Colon (tissue), 2 donors: Measurements from ENCODE around the gene AGPAT2.

Experiments used
- FAIRE-seq: peaks from 2 replicates; lab custom pipeline; 2012; peaks lifted over from hg19 to GRCh38; lab: Jason Lieb, UNC
- donor health status: control.
- donor health status: control.

AGPAT2 gene

DNA sequence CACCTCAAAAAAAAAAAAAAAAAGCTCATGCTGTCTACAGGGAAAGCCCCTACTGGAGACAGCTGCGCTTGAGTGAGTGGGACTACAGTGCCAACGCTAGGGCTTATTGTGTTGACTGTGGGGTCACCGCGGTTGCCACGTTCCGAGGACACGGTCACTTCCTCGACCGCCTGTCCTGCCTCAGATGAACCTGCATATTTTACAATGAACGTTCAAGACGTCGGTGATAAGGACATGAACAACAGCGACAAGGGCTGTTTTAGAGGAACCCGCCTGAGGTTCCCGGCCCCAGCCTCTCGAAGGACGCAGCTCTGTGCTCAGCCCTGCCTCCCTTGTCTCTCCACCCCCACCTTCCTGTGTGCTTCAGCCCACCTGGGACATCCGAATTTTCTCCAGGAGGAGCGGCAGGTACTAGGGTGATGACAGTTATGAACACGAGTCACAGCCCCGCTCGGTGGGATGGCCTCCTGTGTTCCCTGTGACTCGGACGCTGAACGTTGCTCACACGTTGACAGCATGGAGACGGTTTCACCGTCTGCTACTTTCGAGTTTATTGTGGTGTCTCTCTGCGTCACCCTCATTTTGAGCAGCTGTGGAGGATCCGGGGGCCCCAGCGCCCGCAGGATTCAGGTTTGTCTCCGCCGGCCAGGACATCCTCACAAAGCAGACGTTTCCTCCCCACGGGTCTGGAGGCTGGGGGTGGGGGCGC lies 13.9 kb upstream of the AGPAT2 start:
- FAIRE-seq, result no peak

DNA sequence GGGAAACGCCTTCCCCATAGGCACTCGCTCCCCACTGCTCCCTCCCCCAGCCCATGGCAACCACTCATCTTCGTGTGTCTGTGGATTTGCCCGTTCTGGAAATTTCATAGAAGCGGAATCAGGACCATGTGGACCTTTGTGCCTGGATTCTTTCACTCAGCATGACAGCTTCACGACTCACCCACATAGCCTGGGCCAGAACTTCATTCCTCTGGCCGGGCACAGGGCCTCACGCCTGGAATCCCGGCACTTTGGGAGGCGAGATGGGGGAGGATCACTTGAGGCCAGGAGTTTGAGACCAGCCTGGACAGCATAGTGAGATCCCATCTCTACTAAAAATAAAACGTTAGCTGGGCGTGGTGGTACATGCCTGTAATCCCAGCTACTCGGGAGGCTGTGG lies 13.0 kb upstream of the AGPAT2 start:
- no peak for FAIRE-seq

DNA sequence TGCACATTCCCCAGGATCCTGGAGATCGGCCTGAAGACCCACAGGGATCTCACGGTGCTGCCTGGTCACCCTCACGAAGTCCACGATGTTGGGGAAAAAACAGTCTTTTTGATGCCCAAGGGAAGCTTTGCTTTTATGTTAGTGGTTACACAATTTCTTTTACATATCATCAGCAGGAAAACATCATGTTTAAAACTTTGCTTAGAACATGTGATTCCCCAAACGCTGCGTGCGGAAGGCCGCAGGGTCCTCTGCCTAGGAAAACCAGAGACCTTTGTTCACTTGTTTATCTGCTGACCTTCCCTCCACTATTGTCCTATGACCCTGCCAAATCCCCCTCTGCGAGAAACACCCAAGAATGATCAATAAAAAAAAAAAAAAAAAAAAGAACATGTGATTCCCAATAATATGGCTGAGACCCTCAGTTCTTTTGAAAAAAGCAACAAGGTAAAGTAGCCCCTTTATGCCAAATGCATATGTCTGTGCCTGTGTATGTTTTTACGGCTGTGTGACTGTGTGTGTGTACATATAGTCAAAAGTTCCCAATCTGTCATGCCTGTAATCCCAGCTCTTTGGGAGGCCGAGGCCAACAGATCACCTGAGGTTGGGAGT lies 11.5 kb upstream of the AGPAT2 start:
- FAIRE-seq, result no peak

DNA sequence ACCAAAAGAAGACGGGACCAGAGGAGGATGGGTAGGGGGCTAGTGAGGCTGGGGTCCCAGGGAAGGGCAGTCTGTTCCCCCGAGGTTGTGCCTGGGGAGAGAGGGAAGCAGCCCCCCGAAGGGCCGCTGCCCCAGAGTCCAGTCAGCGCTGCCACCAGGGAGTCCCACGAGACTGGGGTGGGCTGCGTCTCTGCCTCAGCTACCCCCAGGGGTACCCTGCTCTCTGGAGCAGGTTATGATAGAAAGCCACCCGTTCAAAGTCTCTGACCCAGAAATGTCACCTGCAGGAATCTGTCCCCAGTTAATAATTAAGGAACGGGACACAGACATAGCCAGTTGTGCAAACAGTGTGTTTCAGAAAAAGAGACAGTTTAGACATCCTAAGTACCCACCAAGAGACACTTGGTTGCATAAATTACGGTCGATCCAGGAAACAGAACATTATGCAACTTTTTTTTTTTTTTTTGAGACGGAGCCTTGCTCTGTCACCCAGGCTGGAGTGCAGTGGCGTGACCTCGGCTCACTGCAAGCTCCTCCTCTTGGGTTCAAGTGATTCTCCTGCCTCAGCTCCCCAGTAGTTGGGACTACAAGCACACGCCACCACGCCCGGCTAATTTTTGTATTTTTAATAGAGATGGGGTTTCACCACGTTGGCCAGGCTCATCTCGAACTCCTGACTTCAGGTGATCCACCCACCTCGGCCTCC lies 10.7 kb upstream of the AGPAT2 start:
- FAIRE-seq, result no peak

DNA sequence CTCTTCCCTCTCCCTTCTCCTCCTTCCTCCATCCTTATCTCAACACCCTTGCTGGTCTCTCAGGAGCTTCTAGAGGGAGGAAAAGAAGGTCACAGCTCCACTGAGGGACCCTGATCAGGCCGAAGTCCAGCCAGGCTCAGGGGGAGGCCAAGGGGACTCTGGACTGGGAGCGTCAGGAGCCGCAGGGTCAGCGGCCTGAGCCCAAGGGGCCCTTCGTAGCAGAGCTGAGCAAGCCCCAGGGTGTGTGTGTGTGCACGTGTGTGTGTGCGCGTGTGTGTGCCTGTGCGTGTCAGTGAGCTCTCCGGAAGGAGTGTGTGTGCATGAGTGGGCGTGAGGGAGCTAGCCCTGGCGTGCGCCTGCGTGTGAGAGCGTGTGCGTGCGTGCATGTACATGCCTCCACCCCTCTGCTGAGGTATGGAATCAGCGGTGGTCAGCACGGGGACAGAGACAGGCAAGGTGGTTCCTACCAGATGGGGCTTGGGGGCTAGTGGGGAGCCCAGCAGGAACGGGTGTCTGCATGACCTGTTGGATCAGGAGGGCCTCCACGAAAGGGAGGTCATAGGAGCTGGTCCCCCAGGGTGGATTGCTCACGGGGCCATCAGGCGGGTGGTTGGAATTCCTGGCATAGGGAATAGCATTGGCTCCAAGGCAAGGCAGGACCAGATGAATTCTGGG lies 10.0 kb upstream of the AGPAT2 start:
- no peak for FAIRE-seq

DNA sequence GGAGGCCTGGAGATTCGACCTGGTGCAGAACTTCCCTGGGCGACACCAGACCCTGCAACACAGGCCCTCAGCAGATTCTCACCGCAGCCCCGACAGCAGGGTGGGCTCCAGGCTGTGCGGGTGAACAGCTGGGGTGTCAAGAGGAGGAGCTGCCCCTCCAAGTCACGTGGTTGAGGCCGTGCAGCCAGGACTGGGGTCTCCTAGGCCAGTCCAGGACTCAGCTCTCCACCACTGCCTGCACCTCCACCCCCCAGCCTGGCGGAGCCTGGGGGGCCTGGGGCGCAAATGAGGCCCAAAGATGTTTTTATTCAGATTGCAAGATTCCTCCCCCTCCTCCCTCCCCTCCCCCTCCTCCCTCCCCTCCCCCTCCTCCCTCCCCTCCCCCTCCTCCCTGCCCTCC lies 9.2 kb upstream of the AGPAT2 start:
- FAIRE-seq, result no peak

DNA sequence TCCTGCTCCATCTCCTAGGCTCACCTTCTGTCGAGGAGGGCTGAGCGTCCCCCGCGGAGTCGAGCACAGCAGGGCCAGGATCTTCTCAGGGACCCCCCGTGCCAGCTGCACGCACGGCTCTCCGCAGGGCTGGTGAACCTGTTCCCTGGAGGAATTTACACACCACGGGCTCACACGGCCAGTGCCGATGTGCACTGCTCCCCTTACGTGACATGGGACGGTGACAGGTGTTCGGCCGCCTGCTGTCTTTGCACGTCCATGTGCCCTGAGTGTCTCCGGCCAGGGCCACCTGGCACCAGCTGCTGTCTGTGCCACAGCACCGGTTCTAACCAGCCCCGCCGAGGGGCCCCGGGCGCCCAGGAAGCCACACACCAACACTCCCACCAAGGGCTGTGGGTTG lies 8.7 kb upstream of the AGPAT2 start:
- FAIRE-seq, result no peak

DNA sequence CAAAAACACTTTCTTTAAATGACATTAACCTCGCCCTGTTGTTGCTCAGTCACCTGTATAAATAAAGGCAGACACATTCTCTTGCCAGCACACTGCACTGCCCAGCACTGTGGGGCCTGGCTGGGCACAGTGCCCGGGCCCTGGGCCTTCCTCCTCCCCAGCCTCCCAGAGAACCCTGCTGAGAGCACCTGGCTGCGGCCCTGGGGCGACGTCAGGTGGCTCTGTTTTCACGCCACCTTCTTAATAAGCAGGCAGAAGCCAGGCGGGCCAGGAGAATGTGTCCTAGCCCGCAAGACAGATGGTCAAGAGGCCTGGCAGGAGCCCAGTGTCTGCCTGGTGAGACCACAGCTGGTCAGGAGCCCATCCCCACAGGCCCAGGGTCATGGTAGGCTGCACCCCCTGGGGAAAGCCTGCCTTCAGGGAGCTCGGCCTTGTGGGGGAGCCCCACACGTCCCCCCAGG lies 8.2 kb upstream of the AGPAT2 start:
- FAIRE-seq, result no peak

DNA sequence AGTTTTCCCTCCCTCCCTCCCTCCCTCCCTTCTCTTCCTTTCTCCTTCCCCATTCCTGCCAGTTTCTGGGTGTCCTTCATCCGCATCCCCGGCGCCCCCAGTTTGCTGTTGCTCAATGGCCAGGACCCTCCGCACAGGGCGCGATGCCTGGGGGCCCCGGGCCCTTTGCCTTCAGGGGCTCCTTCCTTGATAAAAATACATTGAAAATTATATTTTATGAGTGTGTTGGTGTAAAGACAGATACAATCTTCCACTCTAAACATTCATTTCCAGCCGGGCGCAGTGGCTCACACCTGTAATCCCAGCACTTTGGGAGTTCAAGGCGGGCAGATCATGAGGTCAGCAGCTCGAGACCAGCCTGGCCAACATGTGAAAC lies 7.6 kb upstream of the AGPAT2 start:
- no peak for FAIRE-seq

DNA sequence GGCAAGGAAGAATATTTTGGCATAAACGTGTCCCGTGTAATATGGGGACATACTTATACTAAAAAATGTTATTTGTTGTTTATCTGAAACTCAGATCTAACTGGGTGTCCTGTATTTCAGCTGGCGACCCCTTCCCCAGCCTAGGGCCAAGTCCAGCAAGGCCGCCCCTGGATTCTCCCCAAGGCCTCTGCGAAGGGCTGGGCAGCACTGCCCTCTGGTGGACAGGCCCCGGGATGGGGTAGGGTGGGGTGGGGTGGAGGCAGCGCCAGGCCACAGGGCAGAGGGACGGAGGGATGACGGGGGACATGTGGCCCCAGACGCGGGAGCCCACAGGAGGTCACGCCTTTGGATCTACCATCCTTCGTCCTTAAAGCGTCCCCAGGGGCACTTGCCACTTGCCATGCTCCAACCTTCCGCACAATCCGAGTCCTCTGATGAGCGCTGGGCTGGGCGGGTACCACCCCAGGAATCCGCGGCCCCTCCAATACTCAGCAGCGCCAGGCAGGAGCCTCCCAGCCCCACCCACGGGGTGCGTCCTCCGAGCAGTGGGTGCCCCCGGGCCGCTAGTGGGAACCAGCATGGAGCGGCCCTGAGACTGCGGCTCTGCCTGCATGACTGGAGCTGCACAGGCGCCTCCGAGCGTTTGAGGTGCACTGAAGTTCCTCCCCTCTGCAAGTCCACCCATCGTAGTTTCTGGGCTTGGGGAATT lies 7.1 kb upstream of the AGPAT2 start:
- FAIRE-seq, result no peak

DNA sequence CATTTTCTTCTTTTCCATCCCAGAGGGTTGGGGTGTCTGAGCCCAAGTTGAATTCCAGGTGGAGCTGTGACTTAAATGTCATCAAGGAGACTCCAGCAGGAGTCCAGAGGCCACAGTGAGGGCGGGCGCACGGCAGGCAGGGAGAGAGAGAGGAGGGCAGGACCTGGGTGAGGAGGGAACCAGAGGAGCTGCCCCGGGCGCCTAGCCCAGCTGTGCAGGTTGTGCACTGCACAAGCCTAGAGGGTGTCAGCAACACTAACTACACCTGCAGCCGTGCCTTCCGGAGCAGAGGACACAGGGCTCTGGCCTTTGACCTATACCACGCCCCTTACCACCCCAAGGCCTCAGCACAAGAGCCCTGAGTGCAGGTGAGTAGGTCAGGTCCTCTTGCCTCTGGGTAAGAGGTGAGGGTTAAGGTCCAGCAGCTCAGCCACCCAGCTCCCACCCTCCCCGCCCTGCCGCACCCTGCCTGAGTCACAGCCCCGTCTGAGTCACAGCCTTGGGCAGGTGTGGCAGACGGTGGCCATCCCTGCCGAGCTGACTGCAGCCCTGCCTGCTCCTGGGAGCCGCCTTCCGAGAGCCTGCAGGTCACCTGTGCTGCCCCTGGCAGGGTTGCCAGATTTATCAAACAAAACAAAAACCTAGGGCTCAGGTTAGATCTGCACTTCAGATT lies 6.4 kb upstream of the AGPAT2 start:
- no peak for FAIRE-seq

DNA sequence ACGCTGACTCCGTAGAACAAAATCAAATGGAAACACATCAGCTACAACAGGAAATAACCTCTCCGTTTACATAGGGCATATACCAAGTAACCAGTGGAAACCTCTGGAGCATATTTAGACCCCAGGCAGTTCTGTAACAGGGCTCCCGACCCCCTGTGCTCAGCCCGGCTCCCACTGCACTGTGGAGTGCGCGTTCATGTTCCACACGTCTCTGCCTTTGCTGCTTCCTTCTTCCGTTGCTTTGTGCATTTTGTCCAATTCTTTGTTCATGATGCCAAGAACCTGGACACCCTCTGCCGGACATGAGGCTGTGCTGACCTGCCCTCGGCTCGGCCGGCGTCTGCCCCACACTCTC lies 5.9 kb upstream of the AGPAT2 start:
- FAIRE-seq, result no peak

DNA sequence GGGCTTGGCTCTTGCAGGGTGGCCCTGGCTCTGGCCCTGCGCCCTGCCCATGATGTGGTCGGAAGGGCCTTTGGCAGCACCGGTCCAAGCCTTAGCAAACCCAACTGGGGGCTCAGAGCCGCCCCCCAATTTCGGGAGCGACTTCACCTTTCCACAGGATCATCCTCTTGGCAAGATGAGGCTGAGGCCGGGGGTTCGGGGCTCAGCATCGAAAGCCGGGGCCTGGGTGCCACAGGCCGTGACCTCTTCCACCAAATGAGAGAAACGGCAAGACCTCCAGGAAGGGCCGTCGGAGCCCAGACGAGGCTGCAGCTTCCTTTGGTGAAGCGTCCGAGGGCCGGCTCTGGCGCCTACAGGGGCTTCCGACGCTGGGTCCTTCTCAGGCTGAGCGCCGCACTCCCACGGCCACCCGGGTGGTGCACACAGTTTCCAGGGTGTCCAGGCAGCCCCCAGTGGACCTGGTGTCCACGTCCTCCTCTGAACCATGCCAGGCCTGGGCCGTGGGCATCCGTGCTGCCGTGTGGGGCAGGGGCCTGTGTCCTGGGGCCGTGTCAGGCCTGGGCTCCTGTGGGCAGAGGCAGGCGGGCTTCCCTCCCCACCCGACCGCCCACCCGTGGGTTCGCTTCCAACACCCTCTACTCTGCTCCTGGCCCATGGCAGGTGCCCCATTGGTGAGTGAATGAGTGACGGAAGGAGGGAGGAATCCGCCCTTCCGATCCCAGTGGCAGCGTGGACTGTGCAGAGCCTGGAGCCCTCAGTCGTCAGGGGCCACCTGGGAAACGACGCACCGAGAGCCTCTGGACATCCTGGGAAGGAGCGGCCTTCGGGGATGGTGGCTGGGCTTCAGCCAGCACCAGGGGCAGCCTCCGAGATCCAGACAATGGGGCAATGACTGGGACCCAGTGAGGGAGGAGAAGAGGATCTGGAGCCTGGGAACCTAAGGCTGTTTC lies 5.2 kb upstream of the AGPAT2 start:
- no peak for FAIRE-seq

DNA sequence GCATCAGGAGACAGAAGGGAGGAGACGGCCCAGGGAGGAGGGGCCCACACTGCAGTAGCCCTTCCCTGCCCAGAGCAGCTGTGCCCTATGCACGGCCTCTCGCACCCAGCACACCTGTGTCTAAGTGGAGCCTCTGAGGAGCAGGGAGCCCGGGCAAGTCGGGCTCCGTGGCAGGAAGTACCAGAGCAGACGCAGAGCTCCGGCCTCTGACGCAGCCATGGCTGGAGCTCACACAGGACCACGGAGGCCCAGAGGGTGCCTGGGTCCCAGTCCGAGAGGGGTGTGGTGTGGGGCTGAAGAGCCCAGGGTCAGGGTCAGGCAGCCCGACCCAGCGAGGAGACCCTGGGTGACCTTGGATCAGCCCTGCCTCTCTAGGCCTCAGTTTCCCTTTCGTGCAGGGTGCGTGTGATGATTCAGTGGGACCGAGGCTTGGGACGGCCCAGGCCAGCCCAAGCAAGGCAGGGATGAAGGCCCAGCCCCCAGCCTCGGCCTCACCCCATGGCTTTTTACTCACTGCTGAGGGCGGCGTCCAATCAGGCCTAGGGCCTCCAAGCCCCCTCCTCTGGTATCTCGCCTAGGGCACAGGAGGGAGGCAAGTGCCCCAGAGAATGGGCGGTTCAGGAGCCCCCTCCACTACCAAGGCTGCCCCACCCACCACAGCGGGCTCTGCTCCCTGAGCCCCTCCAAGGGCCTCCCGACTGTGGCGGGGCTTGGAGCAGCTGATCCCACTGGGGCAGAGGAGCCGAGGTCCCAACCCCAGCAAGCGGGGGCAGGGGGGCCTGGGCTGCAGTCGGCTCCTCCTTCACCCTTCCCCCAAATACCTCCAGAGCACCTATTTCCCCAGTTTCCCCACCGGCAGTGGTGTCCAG lies 4.3 kb upstream of the AGPAT2 start:
- FAIRE-seq, result no peak

DNA sequence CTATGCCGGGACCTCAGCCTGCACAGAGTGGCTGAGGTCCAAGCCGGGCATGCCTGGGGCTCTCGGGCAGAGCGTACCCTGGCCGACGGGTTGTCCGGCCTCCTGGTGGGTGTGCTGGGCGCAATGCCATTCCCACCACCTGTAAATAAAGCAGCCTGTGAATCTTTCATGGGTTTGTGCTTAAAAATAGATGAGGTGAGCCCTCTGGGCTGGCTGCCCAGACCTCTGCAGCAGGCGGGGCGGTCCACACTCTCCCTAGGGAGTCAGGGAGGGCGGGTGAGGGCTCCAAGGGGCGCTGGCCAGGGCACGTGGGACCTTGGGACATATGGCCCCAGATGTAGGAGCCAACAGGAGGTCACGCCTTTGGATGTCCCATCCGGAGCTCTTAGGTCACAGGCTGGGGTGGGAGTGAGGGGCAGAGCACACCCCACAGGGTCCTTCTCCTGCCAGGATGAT lies 3.6 kb upstream of the AGPAT2 start:
- FAIRE-seq, result no peak

DNA sequence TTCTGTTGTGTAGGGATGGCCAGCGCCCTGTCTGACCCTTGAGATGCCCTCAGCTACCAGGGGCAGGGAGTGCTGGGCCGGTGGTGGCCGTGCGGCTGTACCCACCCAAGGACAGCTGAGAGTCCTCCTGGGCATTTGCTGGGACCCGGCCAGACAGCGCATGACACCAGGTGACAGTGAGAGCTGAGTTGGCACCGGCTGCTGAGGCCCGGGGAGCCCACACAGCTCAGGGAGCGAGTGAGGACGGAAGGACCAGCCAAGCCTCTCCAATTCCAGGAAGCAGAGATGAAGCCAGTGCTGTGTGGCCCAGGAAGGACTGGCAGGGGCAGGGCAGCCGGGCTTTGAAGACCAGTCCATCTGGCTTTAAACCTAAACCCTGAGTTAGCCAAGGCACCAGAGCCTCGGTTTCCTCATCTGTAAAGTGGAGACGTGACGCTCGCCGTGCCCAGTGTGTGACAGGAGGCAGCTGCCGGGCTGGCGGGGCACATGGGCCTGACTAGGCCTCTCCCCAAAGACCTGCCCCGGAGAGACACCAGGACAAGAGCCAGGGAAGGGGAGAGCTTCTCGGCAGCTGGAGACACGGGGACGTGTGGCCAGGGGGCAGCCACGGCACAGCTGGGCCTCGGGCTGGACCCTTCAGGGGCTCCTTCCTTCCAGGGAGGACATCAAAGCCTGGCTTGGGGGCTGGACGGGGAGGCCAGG lies 3.0 kb upstream of the AGPAT2 start:
- FAIRE-seq, result no peak

DNA sequence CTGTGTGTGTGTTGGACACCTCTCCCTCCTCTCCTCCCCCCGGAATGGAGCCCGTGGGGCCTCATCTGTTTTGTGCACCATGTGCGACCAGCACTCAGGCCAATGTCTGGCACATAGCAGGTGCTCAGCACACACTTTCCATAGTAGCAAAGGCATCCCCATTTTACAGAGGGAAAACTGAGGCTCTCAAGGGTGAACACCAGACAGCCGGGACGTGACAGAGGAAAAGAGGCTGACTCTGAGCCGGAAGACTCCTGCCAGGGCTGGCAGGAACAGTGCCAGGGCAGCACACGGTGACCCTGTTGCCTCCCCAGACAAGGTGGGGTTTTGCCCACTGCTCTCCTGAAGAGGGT lies 1.8 kb upstream of the AGPAT2 start:
- no peak for FAIRE-seq

DNA sequence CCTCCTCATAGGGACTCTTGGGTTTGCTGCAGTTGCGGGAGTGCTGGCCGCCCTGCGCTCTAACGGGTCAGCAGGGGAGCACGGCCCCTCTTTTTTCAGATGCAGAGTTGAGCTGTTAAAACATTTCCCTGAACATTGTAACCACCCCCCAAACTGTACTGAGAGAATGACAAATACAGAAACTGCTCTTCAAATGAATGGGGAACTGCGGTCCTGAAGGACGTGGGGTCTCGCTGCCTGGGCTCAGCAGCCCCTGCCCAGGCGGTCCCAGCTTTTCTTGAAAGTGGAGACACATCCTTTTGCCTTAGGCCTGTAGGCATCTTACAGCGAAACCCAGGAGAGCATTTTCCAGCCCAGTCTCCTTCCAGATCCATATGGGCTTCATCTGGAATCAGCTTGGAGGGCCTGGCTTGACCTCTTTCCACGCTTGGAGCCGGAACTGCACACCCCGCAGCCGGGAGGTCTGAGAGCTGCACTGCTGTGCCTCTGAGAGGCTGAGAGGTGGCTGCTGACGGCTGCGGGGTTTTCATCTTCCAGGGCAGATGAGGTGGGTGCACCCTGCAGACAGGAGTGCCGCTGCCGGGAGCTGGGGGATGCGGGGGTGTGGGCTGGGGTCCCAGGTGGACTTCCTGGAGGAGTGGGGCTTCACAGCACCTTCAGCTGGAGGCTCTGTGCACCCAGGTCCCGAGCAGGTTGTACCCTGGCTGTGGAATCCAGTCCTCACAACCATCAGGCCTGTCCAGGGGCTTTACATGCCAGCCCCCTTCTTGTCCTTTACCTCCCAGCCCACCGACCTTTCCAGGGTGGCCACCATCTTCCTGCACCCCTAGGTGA lies 1.2 kb upstream of the AGPAT2 start:
- no peak for FAIRE-seq
